Loucy (cell line): Measurements from ENCODE around the gene TMEM272.
A peak's percentile ranks its signal among the peaks of the same experiment; 100 is the strongest.

Experiments used
- H2AFZ ChIP-seq: fragments of 200-600 bp; sonication (generic); 2 replicates; pipeline ENCODE4 v1.6.0; 2016; ENCODE audit warnings: antibody characterized with exemption, mild to moderate bottlenecking, low read length, moderate library complexity
- H3F3A ChIP-seq: fragments of 200-600 bp; 2 replicates; pipeline ENCODE4 v1.6.0; 2016; ENCODE audit warnings: antibody characterized with exemption, low read depth, mild to moderate bottlenecking
- H3K27me3 ChIP-seq: fragments of 200-600 bp; sonication (generic); 2 replicates; pipeline ENCODE4 v1.6.1; 2014; ENCODE audit warnings: low read length, mild to moderate bottlenecking; ENCODE audit not compliant: insufficient read depth, poor library complexity, severe bottlenecking
- H3K36me3 ChIP-seq: fragments of 200-600 bp; sonication (generic); 2 replicates; pipeline ENCODE4 v1.6.1; 2016; ENCODE audit warnings: low read length; ENCODE audit not compliant: insufficient read depth
- H3K4me1 ChIP-seq: fragments of 200-600 bp; sonication (generic); 2 replicates; pipeline ENCODE4 v1.5.1; 2014; ENCODE audit warnings: low read length, mild to moderate bottlenecking; ENCODE audit not compliant: insufficient read depth, poor library complexity, severe bottlenecking
- H3K4me2 ChIP-seq: fragments of 200-600 bp; sonication (generic); 2 replicates; pipeline ENCODE4 v1.6.0; 2014; ENCODE audit warnings: antibody characterized with exemption, low read length, low read depth, mild to moderate bottlenecking; ENCODE audit not compliant: poor library complexity, severe bottlenecking
- H3K4me3 ChIP-seq: fragments of 200-600 bp; sonication (generic); 2 replicates; pipeline ENCODE4 v1.5.1; 2014; ENCODE audit warnings: low read length, mild to moderate bottlenecking, mixed read lengths; ENCODE audit not compliant: poor library complexity, severe bottlenecking
- H3K79me2 ChIP-seq: fragments of 200-600 bp; sonication (generic); 2 replicates; pipeline ENCODE4 v1.6.1; 2014; ENCODE audit warnings: low read length; ENCODE audit not compliant: insufficient read depth
- H3K9ac ChIP-seq: fragments of 200-600 bp; sonication (generic); 2 replicates; pipeline ENCODE4 v1.6.0; 2014; ENCODE audit warnings: mild to moderate bottlenecking, low read depth, low read length, moderate library complexity; ENCODE audit not compliant: poor library complexity, severe bottlenecking
- H3K9me2 ChIP-seq: fragments of 200-600 bp; sonication (generic); replicated peaks from 2 replicates; pipeline ENCODE4 v1.6.1; 2016; ENCODE audit warnings: low read depth, low read length, mixed read lengths
- H3K9me3 ChIP-seq: fragments of 200-600 bp; sonication (generic); 2 replicates; pipeline ENCODE4 v1.6.1; 2014; ENCODE audit warnings: mild to moderate bottlenecking, antibody characterized with exemption, low read length, low read depth; ENCODE audit not compliant: insufficient read depth
- H4K20me1 ChIP-seq: fragments of 200-600 bp; sonication (generic); 2 replicates; pipeline ENCODE4 v1.6.0; 2014; ENCODE audit warnings: antibody characterized with exemption, low read length, mild to moderate bottlenecking; ENCODE audit not compliant: insufficient read depth, poor library complexity, severe bottlenecking
- CTCF ChIP-seq: fragments of 200-600 bp; sonication (generic); conservative IDR thresholded peaks from 2 replicates; pipeline ENCODE4 v1.5.1; 2014; ENCODE audit warnings: mild to moderate bottlenecking, antibody characterized with exemption, low read length
- EZH2phosphoT487 ChIP-seq: fragments of 200-600 bp; IDR thresholded peaks from 2 replicates; pipeline ENCODE4 v1.6.1; 2018; ENCODE audit warnings: antibody characterized with exemption, mild to moderate bottlenecking, moderate library complexity, borderline replicate concordance

Gene TMEM272

GRCh38 chr13:51832471-51833152, 12.4 kb downstream of the TMEM272 start:
- no peak overlapping the region for H3K4me3 ChIP-seq
- no peak overlapping the region for H3K9ac ChIP-seq
- no peaks in the 10 kb centered on the region for H3K79me2 ChIP-seq
- no peaks in the 10 kb centered on the region for H3K36me3 ChIP-seq
- H4K20me1 ChIP-seq: no peaks in the 10 kb centered on the region
- H3K27me3 ChIP-seq: no peaks in the 10 kb centered on the region
- H3K9me3 ChIP-seq: no peaks in the 10 kb centered on the region
- H3K4me1 ChIP-seq: peaks cover 15% of the 10 kb centered on the region
- H3F3A ChIP-seq: no peaks in the 10 kb centered on the region
- no peaks in the 10 kb centered on the region for H3K9me2 ChIP-seq
- peak overlapping the region; percentile 72 for H2AFZ ChIP-seq
- TF ChIP-seq CTCF: peak; percentile 73
- no peak for TF ChIP-seq EZH2phosphoT487
- peak overlapping the region; percentile 7 for H3K4me2 ChIP-seq

GRCh38 chr13:51831519-51831918, 13.5 kb downstream of the TMEM272 start:
- Histone ChIP-seq H3K9ac (no peak overlapping the region), H3F3A (no peaks in the 10 kb centered on the region), H3K9me3 (no peaks in the 10 kb centered on the region), H3K36me3 (no peaks in the 10 kb centered on the region), H2AFZ (no peak overlapping the region), H3K4me1 (peaks cover 22% of the 10 kb centered on the region), H4K20me1 (no peaks in the 10 kb centered on the region), H3K4me2 (no peak overlapping the region), H3K4me3 (no peak overlapping the region), H3K79me2 (no peaks in the 10 kb centered on the region), H3K27me3 (no peaks in the 10 kb centered on the region), H3K9me2 (no peaks in the 10 kb centered on the region)
- no peak for TF ChIP-seq EZH2phosphoT487
- no peak for TF ChIP-seq CTCF

GRCh38 chr13:51829568-51829899, 15.4 kb downstream of the TMEM272 start:
- no peaks in the 10 kb centered on the region for H3K36me3 ChIP-seq
- H3K4me1 ChIP-seq: peaks cover 38% of the 10 kb centered on the region
- no peaks in the 10 kb centered on the region for H3K9me3 ChIP-seq
- no peaks in the 10 kb centered on the region for H3K79me2 ChIP-seq
- TF ChIP-seq EZH2phosphoT487: no peak
- no peak for TF ChIP-seq CTCF
- no peaks in the 10 kb centered on the region for H3K9me2 ChIP-seq
- no peak overlapping the region for H2AFZ ChIP-seq
- no peak overlapping the region for H3K4me3 ChIP-seq
- no peaks in the 10 kb centered on the region for H3K27me3 ChIP-seq
- H3K4me2 ChIP-seq: no peak overlapping the region
- H3F3A ChIP-seq: peaks cover 8% of the 10 kb centered on the region
- no peak overlapping the region for H3K9ac ChIP-seq
- H4K20me1 ChIP-seq: no peaks in the 10 kb centered on the region
